SJCRH30 (cell line): ENCODE measurements around the gene BTG4. TPM values are rescaled to one million over a fixed set of nuclear protein-coding genes. Genes with fewer than 3 reads are reported as not detected.

Experiments
- DNase-seq, 2 experiments: peaks; one replicate each; pipeline ENCODE4 v3.0.0-alpha.2; 2015 to 2020
- H3K27ac ChIP-seq: fragments of 250-450 bp; sonication (Bioruptor Pico); 2 replicates; pipeline ENCODE4 v1.5.1; 2020; ENCODE audit warnings: mild to moderate bottlenecking, moderate library complexity
- H3K27me3 ChIP-seq: fragments of 250-450 bp; sonication (Bioruptor Pico); 2 replicates; pipeline ENCODE4 v1.5.1; 2020; ENCODE audit warnings: mild to moderate bottlenecking, moderate library complexity
- H3K36me3 ChIP-seq: fragments of 250-450 bp; sonication (Bioruptor Pico); 2 replicates; pipeline ENCODE4 v1.5.1; 2020; ENCODE audit warnings: mild to moderate bottlenecking, moderate library complexity
- H3K4me1 ChIP-seq: fragments of 250-450 bp; sonication (Bioruptor Pico); 2 replicates; pipeline ENCODE4 v1.5.1; 2020; ENCODE audit warnings: mild to moderate bottlenecking, moderate library complexity
- H3K4me3 ChIP-seq: fragments of 250-450 bp; sonication (Bioruptor Pico); 2 replicates; pipeline ENCODE4 v1.5.1; 2020; ENCODE audit warnings: mild to moderate bottlenecking, moderate library complexity
- H3K9me3 ChIP-seq: fragments of 250-450 bp; sonication (Bioruptor Pico); replicated peaks from 2 replicates; pipeline ENCODE4 v1.5.1; 2020; ENCODE audit warnings: mild to moderate bottlenecking, moderate library complexity
- total RNA-seq: library from RNA; depleted of rRNA; stranded (reverse); fragments of >200 nt; shearing (Covaris generic); gene quantifications from 2 replicates; pipeline ENCODE4 v1.2.3, GENCODE V29; 2014; rRNA removed

Gene BTG4
- total RNA-seq, 1 experiment from 2014 or later: not detected

DNA sequence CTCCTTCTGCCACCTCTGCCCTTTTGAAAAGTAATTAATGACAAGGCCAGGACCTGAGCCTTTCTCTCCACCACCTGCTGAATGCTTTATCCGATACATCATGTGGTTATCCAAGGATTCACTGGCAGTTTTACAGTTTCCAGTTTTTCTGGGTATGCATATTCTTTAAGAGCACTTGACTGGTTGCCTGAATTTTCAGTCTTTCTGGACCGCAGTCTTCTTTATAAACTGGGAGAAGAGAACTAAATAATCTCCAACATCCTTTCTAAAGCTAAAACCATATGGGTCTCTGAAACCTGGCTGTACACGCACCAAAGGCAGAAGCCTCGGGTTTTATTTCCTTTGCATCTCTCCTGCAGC lies 65.1 kb downstream of the BTG4 start:
- Histone ChIP-seq H3K4me3 (no peak overlapping the region), H3K27ac (no peak overlapping the region), H3K4me1 (no peaks in the 10 kb centered on the region), H3K36me3 (no peaks in the 10 kb centered on the region), H3K27me3 (no peaks in the 10 kb centered on the region; the same call in 1 of the 2 replicates), H3K9me3 (no peaks in the 10 kb centered on the region)
- no peak for DNase-seq

DNA sequence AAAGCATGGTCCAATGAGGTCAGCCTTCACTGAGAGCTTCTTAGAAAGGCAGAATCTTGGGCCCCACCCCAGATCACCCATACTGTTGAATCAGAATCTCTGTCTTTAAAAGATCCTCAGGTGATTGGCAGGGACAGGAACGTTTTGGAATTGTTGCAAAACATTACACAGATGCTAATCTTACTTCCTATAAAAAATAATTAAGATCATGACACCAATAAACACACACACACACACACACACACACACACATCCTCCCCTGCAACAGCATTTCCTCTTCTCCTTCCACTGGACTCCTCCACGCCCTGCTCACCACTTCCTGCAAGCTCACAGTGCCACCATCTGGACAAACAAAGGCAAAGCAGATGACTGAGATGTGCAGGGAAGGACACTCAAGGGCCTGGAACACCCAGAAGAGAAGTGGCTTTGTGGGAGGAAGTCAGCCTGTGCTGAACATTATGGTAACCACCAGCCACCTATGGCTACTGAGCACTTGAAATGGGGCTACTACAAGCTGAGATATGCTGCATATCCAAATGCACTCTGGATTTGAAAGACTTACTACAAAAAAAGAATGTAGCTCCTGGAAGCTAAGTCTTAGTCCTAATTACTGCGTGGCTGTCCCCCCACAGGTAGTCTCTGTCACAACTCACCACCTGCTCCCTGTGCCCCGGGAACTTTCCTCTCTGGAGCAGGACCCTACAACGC lies 65.6 kb downstream of the BTG4 start:
- H3K4me3 ChIP-seq: no peak overlapping the region
- DNase-seq: peak; percentile 61 to 79
- no peaks in the 10 kb centered on the region for H3K4me1 ChIP-seq
- H3K27me3 ChIP-seq: no peaks in the 10 kb centered on the region; the same call in 1 of the 2 replicates
- H3K36me3 ChIP-seq: no peaks in the 10 kb centered on the region
- no peak overlapping the region for H3K27ac ChIP-seq
- no peaks in the 10 kb centered on the region for H3K9me3 ChIP-seq

DNA sequence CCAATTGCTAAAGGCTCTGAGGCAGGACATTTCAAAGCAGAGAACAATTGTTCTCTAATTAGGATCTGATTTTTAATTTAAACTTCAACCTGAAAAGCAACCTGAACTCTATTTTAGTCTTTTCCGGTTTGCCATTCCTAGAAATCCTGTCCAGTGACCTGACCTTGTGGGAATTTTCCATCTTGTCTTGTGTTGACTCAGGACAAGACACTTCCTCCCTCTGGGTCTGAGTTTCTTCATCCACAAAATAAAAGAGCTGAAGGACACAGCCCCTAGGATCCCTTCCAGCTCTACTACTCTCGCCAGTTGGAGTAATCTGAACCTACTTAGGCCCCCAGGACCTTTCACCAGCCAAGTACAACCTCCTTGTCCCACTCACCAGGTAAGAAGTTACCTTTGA lies 66.6 kb downstream of the BTG4 start:
- no peak for DNase-seq
- Histone ChIP-seq H3K4me3 (no peak overlapping the region), H3K9me3 (no peaks in the 10 kb centered on the region), H3K27ac (no peak overlapping the region), H3K36me3 (no peaks in the 10 kb centered on the region), H3K4me1 (no peaks in the 10 kb centered on the region), H3K27me3 (no peaks in the 10 kb centered on the region; the same call in 1 of the 2 replicates)

Other genes starting within 250 kb of the BTG4 start
- gene POU2AF3, start 213.8 kb downstream of the BTG4 start, total RNA-seq: not detected in 2 replicates
- not detected in 2 replicates for gene POU2AF1, start 133.1 kb downstream of the BTG4 start, total RNA-seq
- gene HOATZ, start 2.4 kb upstream of the BTG4 start, total RNA-seq: not detected in 2 replicates
- 0.67 and 0.86 TPM in 2 replicates for gene LAYN, start 28.3 kb upstream of the BTG4 start, total RNA-seq
- gene SIK2, start 90.1 kb upstream of the BTG4 start, total RNA-seq: 8.5 TPM in 2 replicates